LNCaP clone FGC (cell line): Measurements from ENCODE around the gene ABCF2.

ENCODE experiments used
- DNase-seq: peaks from one replicate; pipeline ENCODE4 v3.0.0-alpha.2; 2011; ENCODE audit warnings: low read depth
- H3K4me3 ChIP-seq: 2 replicates; pipeline ENCODE4 v1.5.1; 2011; ENCODE audit warnings: mild to moderate bottlenecking, low read depth, low read length, control low read depth
- CTCF ChIP-seq: IDR thresholded peaks from 2 replicates; pipeline ENCODE4 v1.5.1; 2012; ENCODE audit warnings: mild to moderate bottlenecking; ENCODE audit not compliant: control insufficient read depth, insufficient read depth; ENCODE audit errors: extremely low read depth

The ABCF2 gene

DNA sequence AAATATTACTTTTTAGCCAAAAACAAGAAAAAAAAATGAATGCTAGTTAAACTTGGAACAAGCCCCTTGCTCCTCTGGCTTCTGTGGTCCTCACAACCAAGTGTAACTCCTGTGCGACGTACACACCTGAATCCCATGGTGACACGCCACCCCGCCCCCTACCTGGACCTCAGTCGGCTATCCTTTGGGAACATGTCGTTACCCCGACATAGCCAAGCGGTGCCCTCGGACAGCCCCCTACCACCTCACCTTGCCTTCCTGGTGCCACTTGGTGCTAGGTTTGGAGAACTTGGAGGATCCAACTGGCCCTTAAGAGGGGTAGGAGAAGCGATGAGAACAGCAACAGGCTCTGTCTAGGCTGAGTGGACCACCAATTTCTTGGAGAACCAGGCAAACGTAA, 33.5 kb upstream of the ABCF2 start:
- TF ChIP-seq CTCF: no peak
- no peak overlapping the region for H3K4me3 ChIP-seq
- DNase-seq: no peak

DNA sequence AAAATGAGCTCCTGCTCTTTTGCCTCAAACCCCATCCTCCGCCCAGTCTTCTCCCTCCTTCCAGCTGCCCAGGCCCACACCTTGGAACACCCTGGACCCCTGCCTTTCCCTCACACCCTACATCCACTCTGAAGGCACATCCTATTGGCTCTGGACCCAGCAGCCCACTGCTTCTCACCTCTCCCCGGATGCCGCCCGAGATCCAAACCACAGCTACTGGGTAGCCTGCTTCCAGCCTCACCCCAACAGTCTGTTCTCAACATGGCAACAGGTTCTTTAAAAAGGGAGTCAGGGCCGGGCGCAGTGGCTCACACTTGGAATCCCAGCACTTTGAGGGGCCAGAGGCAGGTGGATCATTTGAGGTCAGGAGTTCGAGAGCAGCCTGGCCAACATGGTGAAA, 31.0 kb upstream of the ABCF2 start:
- no peak for TF ChIP-seq CTCF
- no peak for DNase-seq
- H3K4me3 ChIP-seq: no peak overlapping the region

DNA sequence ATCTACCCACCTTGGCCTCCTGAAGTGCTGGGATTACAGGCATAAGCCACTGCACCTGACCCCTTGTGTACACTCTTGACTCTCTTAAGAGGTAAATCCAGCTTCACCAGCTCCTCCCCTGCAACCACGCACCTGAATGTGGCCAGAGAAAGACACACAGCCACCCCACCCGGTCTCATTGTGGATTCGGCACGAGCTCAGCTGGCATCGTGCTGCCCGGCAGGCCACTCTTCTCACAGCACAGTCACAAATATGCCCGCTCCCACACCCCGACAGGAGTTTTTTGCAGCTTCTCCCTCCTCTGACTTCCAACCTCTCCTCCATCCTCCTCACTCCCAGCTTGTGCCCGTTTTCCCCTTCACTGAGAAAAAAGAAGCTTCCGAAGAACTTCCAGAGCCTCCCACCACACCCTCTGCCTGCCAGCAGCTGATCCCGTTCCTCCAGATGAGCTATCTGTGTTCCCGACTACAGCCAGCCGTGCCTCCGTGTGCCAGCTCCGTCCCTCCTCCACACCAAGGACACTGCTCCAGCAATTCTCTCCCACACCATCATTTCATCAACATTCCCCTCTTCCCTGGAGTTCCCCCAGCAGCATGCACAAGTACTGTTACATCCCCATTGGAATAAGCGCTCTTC, 29.5 kb upstream of the ABCF2 start:
- DNase-seq: no peak
- no peak for TF ChIP-seq CTCF
- H3K4me3 ChIP-seq: no peak overlapping the region

DNA sequence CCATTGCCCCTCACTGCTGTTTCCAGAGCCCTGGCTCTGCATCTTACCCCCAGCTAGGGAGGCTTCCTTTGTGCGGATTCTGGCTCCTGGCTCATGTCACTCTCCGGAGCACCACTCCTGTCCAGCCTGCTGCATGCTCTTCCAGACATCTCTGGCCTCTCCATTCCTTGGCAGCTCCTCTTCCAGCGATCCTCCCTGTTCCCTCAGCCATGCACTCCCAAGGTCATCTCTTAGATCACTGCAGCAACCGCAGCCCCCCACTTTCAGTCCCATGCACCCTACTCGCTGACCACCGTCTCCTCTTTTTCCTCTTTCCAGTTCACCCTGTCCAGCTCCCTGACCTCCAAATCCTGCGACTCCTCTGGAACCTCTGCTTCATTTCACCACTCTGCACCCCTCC, 28.4 kb upstream of the ABCF2 start:
- no peak overlapping the region for H3K4me3 ChIP-seq
- TF ChIP-seq CTCF: no peak
- no peak for DNase-seq

DNA sequence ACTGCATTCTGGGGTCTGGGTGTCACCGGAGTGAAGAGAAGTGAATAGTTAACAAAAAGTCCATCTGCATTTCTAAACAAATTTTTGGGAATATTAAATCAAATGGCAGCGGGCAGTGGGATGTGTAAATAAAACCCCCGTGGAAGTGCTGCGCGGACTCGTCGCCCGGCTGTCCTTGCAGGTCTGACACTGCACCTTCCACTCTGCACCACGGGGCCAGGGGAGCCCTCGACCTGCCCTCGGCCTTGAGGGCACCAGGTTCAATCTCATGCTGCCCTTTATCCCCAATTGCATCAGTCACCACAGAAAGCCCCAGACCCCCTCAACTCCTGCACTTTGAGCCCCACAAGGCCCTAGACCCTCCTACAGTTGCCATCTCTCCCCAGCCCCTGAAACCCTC, 27.8 kb upstream of the ABCF2 start:
- no peak for TF ChIP-seq CTCF
- H3K4me3 ChIP-seq: no peak overlapping the region
- no peak for DNase-seq

DNA sequence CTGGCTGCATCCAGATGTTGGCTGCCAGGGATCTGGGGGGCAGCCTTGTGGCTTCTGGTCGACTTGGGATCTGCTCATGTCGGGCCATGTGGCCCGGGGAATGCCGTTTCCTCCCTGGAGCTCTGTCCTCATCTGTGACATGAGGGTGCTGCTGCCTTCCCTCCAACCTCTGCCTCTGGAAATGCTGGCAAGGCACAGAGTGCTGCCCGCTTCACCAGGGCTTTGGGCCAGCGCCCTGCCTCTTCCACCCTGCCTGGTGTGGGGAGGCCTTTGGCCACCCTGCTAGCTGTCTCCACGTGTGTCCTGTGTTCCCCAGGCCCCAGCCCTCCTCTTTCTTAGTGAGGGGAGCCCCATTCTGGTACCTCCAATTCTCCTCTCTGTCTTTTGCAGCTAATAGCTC, 27.3 kb upstream of the ABCF2 start:
- DNase-seq: no peak

More for the DNA sequence above, 27.3 kb upstream of the ABCF2 start:
- no peak for TF ChIP-seq CTCF
- no peak overlapping the region for H3K4me3 ChIP-seq
